Right forelimb (tissue), 1 donor: ENCODE measurements around the gene NTNG1.

ENCODE experiments used
- DNase-seq: peaks from one replicate; pipeline ENCODE4 v3.0.0-alpha.2; 2018

The NTNG1 gene

DNA sequence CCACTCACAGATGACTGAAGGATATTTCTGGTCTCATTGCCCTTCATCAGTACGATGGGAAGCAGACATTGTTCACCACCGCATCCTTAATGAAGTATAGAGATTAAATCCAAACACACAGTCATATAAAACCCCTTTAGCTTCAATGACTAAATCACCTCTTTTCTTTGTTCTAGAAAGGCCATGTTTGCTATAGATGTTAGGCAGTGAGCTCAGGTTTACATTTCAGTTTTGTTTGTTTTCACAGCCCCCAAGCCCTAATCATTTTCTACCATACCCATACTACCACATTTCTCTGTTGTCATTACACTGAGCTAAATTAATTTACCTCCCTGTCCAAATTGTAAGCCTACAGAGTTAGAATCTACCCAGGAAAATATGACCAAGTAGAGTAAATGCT is 385.1 kb downstream of the NTNG1 start:
- DNase-seq = no peak

DNA sequence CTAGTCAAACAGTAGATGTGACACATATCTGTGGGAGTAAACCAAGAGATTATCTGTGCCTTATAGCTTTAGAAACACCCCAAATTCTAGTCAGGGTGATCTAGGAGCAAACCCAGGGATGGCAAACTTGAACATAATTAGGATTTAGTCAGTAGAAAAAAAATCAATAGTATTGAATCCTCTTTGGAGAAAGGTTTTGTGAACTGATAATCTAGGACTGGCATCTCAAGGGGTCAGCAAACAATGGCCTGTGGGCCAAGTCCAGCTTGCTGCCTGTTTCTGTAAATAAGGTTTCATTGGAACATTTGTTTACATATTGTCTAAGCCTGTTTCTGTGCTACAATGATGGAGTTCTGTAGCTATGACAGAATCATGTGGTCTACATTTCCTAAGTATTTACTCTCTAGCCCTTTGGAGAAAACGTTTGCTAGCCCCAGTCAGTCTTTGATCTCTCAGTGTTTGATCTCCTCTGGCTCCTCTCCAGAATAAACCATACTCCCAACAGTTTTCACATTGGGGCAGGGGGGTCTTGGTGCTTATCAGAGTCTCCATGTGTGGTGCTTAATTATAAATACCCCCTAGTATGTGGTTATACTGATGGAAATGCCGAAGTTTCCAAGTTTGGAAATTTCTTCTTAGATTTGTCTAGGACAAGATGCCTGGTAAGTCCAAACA is 385.8 kb downstream of the NTNG1 start:
- DNase-seq = no peak

DNA sequence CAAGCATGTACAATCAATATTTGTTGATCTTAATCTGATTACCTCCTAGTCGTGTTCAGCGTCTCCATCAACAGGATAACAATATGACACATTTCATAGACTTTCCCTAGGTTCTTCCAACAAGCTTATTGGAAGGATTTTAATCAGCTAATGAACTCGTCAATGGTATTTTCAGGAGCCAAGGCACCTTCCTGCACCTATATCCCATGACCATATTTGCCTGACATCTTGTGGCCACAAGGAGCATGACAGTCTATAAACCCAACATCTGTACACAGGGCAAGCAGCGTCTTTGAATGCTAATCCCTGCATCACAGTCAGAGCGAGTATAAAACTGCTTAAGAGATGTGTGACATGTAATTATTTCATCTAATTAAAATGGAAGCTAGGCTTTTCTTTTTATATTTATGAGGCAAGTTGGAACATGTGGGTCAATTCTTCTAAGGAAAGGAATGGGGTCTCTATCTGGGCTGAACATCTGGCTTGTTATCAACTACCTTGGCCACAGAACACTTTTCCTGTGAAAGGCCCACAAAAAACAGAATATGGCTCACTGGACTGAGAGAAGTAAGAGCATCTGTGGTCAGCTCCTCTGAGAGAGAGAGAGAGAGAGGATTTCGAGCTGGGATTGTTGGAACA is 388.8 kb downstream of the NTNG1 start:
- no peak for DNase-seq

DNA sequence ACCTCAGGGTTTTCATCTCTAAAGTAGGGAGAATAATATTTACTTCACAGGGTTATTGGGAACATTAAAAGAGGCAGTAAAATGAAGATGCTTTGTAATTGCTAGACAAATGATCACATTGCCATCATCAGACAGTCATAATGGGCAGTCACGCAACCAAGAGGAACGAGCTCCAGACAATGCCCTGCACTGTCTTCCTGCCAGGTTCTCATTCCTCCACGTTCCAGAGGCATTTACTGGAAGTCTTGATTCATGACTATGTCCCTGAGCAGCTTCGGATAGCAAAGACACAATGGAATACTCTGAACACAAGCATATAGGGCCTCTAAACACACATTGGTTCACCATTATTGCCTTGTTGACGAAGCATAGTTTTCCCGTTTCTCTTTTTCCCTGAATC is 389.7 kb downstream of the NTNG1 start:
- DNase-seq = no peak

DNA sequence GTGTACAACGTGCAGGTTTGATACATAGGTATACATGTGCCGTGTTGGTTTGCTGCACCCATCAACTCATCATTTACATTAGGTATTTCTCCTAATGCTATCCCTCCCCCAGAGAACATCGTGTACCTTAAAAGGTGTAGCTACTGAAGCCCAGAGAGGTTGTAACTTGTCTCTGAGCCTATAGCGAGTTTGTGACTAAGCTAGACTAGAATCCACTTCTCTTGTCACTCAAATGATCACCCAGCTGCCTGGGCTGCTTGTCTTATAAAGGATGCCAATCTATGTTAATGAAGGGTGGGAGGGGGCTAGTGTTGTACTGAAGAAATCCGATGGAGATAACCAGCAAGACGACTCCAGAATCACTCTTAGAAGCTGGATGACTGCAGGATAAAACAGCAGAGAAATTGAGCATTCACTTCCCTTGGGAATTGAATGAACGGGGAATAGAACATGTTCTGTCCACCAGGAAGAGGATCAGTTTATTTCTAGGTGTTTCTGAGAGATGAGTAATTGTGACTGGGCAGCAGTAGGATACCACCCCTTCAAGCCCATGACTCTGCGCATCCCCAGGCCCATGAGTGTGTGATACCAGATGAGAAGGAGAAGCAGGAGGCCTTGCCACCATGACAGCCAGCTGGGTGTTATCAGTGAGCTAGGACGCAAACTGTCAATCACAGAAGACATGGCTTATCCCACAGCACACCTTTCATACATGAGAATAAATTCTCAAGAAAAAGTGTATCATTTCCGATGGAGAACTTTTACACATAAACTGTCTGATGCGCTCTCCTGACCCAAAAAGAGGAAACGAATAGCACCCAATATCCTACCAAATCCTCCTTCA is 390.4 kb downstream of the NTNG1 start:
- DNase-seq = no peak

GRCh38 chr1:107532318-107532717 is 391.5 kb downstream of the NTNG1 start:
- no peak for DNase-seq
